K562 (cell line): ENCODE data around the gene FASTKD3. TPM values are rescaled to one million over a fixed set of nuclear protein-coding genes. Genes with fewer than 3 reads are reported as not detected.

ENCODE experiments used
- ATF3 ChIP-seq, 2 experiments: fragments of 450-650 bp in 1 of 2; sonication (generic) in 1 of 2; formaldehyde crosslinking in 1 of 2; IDR thresholded peaks in 1 of 2; conservative IDR thresholded peaks in 1 of 2; 2 replicates each; pipeline versions ENCODE4 v1.6.1 to v1.8.1; 2016 to 2023; ENCODE audit warnings: mild to moderate bottlenecking in 2 of 2, moderate library complexity in 2 of 2, inconsistent platforms in 1 of 2, missing genetic modification reagents in 1 of 2
- CCAR2 ChIP-seq: fragments of 200-400 bp; formaldehyde crosslinking; IDR thresholded peaks from 2 replicates; pipeline ENCODE4 v1.6.1; 2017; ENCODE audit warnings: mild to moderate bottlenecking, low read depth, low read length
- CEBPB ChIP-seq: fragments of 450-650 bp; IDR thresholded peaks from 2 replicates; pipeline ENCODE4 v1.6.1; 2016; ENCODE audit warnings: missing genetic modification characterization, missing compliant biosample characterization
- E2F3 ChIP-seq: fragments of 250-450 bp; sonication (Bioruptor Pico); IDR thresholded peaks from 2 replicates; pipeline ENCODE4 v1.4.0; 2020; ENCODE audit warnings: mild to moderate bottlenecking
- MBD2 ChIP-seq: sonication (generic); IDR thresholded peaks from 2 replicates; pipeline ENCODE4 v1.6.1; 2016; ENCODE audit warnings: low read depth, borderline replicate concordance
- MED1 ChIP-seq: sonication (generic); formaldehyde crosslinking; IDR thresholded peaks from 2 replicates; pipeline ENCODE4 v1.8.1; 2023; ENCODE audit warnings: missing genetic modification reagents, borderline replicate concordance
- NFXL1 ChIP-seq: fragments of 450-650 bp; formaldehyde crosslinking; IDR thresholded peaks from 2 replicates; pipeline ENCODE4 v1.4.0; 2021; ENCODE audit warnings: mild to moderate bottlenecking
- NFYB ChIP-seq: IDR thresholded peaks from 2 replicates; pipeline ENCODE4 v1.6.1; 2011; ENCODE audit warnings: mild to moderate bottlenecking, moderate library complexity; ENCODE audit not compliant: insufficient read length; ENCODE audit errors: extremely low read depth
- NKRF ChIP-seq: fragments of 450-650 bp; IDR thresholded peaks from 2 replicates; pipeline ENCODE4 v1.6.1; 2016; ENCODE audit warnings: borderline replicate concordance
- POLR2AphosphoS5 ChIP-seq: IDR thresholded peaks from 2 replicates; pipeline ENCODE4 v1.6.1; 2011; ENCODE audit warnings: mild to moderate bottlenecking, low read depth, low read length, moderate library complexity; ENCODE audit not compliant: control insufficient read depth, insufficient read depth
- POLR3A ChIP-seq: IDR thresholded peaks from 2 replicates; pipeline ENCODE4 v1.6.1; 2011; ENCODE audit warnings: borderline replicate concordance, mild to moderate bottlenecking, moderate library complexity; ENCODE audit not compliant: insufficient read length, insufficient read depth; ENCODE audit errors: extremely low read depth
- STAT5A ChIP-seq: IDR thresholded peaks from 2 replicates; pipeline ENCODE4 v1.6.1; 2012; ENCODE audit warnings: low read length, inconsistent platforms, borderline replicate concordance
- TAF7 ChIP-seq: fragments of 450-650 bp; IDR thresholded peaks from 2 replicates; pipeline ENCODE4 v1.6.1; 2016; ENCODE audit warnings: missing genetic modification characterization, missing compliant biosample characterization
- TAL1 ChIP-seq: fragments of 450-650 bp; IDR thresholded peaks from 2 replicates; pipeline ENCODE4 v1.6.1; 2016; ENCODE audit warnings: mild to moderate bottlenecking
- TCF7 ChIP-seq: sonication (generic); IDR thresholded peaks from 2 replicates; pipeline ENCODE4 v1.6.1; 2016; ENCODE audit warnings: antibody characterized with exemption, borderline replicate concordance
- TRIM25 ChIP-seq: fragments of 450-650 bp; IDR thresholded peaks from 2 replicates; pipeline ENCODE4 v1.7.0; 2016; ENCODE audit warnings: borderline replicate concordance
- U2AF1 ChIP-seq: fragments of 200-400 bp; formaldehyde crosslinking; optimal IDR thresholded peaks from 2 replicates; pipeline ENCODE3; 2017; ENCODE audit warnings: mild to moderate bottlenecking, low read depth, low read length, moderate library complexity
- ZBTB12 ChIP-seq: fragments of 250-450 bp; sonication (Bioruptor Pico); IDR thresholded peaks from 2 replicates; pipeline ENCODE4 v1.4.0; 2020
- ZNF274 ChIP-seq: IDR thresholded peaks from 2 replicates; pipeline ENCODE4 v1.6.1; 2011; ENCODE audit warnings: low read depth, mild to moderate bottlenecking, low read length, moderate library complexity, borderline replicate concordance
- ZNF511 ChIP-seq: sonication (generic); formaldehyde crosslinking; IDR thresholded peaks from 2 replicates; pipeline ENCODE4 v1.8.0; 2022; ENCODE audit warnings: mild to moderate bottlenecking, missing genetic modification reagents
- polyA plus RNA-seq, 8 experiments: library from polyadenylated mRNA; depleted of rRNA in 4 of 8; stranded (reverse) in 5 of 8; unstranded in 3 of 8; fragments of >200 nt; fragmentation: Nextera tagmentation in 2 of 8; fragmentation: Illumina TruSeq in 1 of 8; extraction: Ambion mirVana in 2 of 8; extraction: Trizol in 1 of 8; gene quantifications; 2 replicates each; pipeline versions ENCODE4 v1.2.1 to v1.2.3, GENCODE V29; 2011 to 2014; ENCODE audit warnings: inconsistent platforms in 1 of 8, missing spikeins in 1 of 8
- total RNA-seq, 7 experiments: library from RNA; depleted of rRNA in 6 of 7; stranded (reverse); fragments of >200 nt in 6 of 7; fragmentation: Illumina TruSeq in 2 of 7; extraction: Trizol in 2 of 7; gene quantifications; 2 replicates each; pipeline versions ENCODE4 v1.2.1 to v1.2.3, GENCODE V29; 2011 to 2021; ENCODE audit warnings: low replicate concordance in 1 of 7

Gene FASTKD3
- total and polyA plus RNA-seq, 9 of the 15 experiments (the other 6 are each of a cell fraction or from before 2014, with no cell fraction given), result 17.1 to 149 (median 47.5) TPM

DNA sequence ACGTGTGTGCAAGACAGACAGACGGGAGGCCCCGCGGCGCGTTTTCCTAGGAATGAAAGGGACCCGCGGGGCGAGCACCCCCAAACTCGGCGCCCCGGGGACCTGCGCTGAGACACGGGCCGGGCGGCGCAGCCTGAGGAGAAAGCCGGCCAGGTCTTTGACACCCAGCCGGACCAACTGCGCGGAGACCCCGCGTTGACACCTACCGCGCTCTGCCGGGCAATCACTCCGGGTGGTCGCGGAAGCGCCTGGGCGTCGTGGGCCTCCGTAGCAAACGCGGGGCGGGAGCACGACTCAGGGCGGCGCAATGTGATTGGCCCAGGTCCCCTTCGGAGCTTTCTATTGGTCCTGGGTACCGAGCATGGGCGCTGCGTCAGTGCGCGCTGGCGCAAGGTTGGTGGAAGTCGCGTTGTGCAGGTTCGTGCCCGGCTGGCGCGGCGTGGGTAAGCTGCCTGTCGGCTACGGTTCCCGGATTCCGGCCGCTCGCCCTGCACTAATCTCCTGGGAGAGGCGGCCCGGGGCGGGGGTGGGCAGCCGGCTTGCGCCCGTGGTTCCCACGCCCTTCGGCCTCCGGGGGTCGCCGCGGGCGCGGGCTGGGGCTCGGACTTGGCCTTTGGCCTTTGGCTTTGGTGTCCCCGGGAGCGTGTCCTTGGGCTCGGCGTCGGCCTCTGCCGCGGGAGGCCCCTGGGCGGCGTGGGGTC is at the start of gene FASTKD3, which contains the start of gene MTRR (continued):
- TF ChIP-seq ATF3 (IDR thresholded peaks at IDR 0.05), result no peak
- no peak for TF ChIP-seq ATF3 (CRISPR knock-in tag; conservative IDR thresholded peaks at IDR 0.05)
- peak; percentile 66 for TF ChIP-seq U2AF1
- TF ChIP-seq CCAR2, result no peak
- TF ChIP-seq TCF7, result no peak; the same call in 1 of the 2 replicates
- no peak for TF ChIP-seq ZNF511
- no peak for TF ChIP-seq MED1 (CRISPR knock-in tag)
- TF ChIP-seq TAF7 (tag), result no peak
- peak; percentile 67 for TF ChIP-seq POLR2AphosphoS5
- TF ChIP-seq TAL1, result no peak
- no peak for TF ChIP-seq POLR3A
- peak; percentile 70; the same call in 1 of the 2 replicates for TF ChIP-seq NKRF
- no peak for TF ChIP-seq ZNF274
- TF ChIP-seq NFYB, result peak; percentile 95
- TF ChIP-seq ZBTB12, result peak; percentile 80
- peak; percentile 95 for TF ChIP-seq MBD2
- TF ChIP-seq STAT5A, result no peak
- TF ChIP-seq NFXL1 (CRISPR knock-in tag), result no peak
- no peak for TF ChIP-seq TRIM25
- TF ChIP-seq E2F3 (CRISPR knock-in tag), result no peak
- peak; percentile 69 for TF ChIP-seq CEBPB
